Epithelial cell of esophagus (primary cell): ENCODE data around the gene FHOD3.

ENCODE experiments used
- DNase-seq: peaks from one replicate; pipeline ENCODE4 v3.0.0; 2010; ENCODE audit warnings: low read depth
- H3K4me3 ChIP-seq: 2 replicates; pipeline ENCODE4 v1.5.1; 2011; ENCODE audit warnings: mild to moderate bottlenecking, low read length, control low read depth
- CTCF ChIP-seq: IDR thresholded peaks from 2 replicates; pipeline ENCODE4 v1.5.1; 2011; ENCODE audit warnings: low read depth, mild to moderate bottlenecking, low read length, control low read depth, inconsistent platforms; ENCODE audit not compliant: insufficient read depth; ENCODE audit errors: missing control alignments

The FHOD3 gene

GRCh38 chr18:36493349-36494159 lies 196.0 kb downstream of the FHOD3 start:
- DNase-seq, result no peak
- TF ChIP-seq CTCF, result no peak
- H3K4me3 ChIP-seq, result no peak overlapping the region

DNA sequence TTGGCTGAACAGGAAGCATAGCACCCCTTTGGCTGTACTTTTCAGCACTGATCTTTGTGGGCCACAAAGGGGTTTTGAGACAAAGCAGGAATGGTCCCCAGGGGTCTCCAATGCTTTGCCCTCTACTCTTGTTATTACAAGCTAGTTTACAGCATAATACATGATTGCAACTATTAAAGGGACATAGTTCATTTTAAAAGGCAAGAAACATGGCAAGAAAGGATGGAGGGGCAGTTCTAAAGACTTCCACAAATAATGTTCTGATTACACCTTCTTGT lies 196.6 kb downstream of the FHOD3 start:
- H3K4me3 ChIP-seq, result no peak overlapping the region
- DNase-seq, result no peak
- TF ChIP-seq CTCF, result no peak

- TF ChIP-seq CTCF, result no peak
- H3K4me3 ChIP-seq, result no peak overlapping the region
- DNase-seq, result no peak
Measured at GRCh38 chr18:36496022-36496421, 198.5 kb downstream of the FHOD3 start.

- no peak for TF ChIP-seq CTCF
- H3K4me3 ChIP-seq, result no peak overlapping the region
- no peak for DNase-seq
Measured at GRCh38 chr18:36499938-36500337, 202.4 kb downstream of the FHOD3 start.

- TF ChIP-seq CTCF, result no peak
- peak; percentile 74 for DNase-seq
- no peak overlapping the region for H3K4me3 ChIP-seq
Measured at GRCh38 chr18:36501100-36501499, 203.6 kb downstream of the FHOD3 start.

GRCh38 chr18:36503477-36503876 lies 206.0 kb downstream of the FHOD3 start:
- TF ChIP-seq CTCF, result no peak
- DNase-seq, result no peak
- H3K4me3 ChIP-seq, result no peak overlapping the region

- DNase-seq, result peak; percentile 43
- no peak overlapping the region for H3K4me3 ChIP-seq
- TF ChIP-seq CTCF, result no peak
Measured at GRCh38 chr18:36504928-36505327, 207.4 kb downstream of the FHOD3 start.
